ENCODE data around the gene USP54.

GRCh38 chr10:73634421-73634820, 43.3 kb upstream of the USP54 start:
- TF ChIP-seq EZH2 (IDR thresholded peaks at IDR 0.05; ENCODE audit: insufficient read depth, poor library complexity, severe bottlenecking) (no peak), EZH2phosphoT487 (IDR thresholded peaks at IDR 0.05; ENCODE audit: insufficient read depth, low read depth) (no peak)

Measured in GM23248 (cell line).